Left hindlimb (tissue), 1 donor: ENCODE data around the gene ATP8B4.
"Not testable (repeated sequence)": the region's sequence is repeated elsewhere in the genome, so short reads cannot be mapped to it uniquely, and the experiment has no call there.

Experiments used
- DNase-seq: peaks from one replicate; pipeline ENCODE4 v3.0.0-alpha.2; 2018

Gene ATP8B4

DNA sequence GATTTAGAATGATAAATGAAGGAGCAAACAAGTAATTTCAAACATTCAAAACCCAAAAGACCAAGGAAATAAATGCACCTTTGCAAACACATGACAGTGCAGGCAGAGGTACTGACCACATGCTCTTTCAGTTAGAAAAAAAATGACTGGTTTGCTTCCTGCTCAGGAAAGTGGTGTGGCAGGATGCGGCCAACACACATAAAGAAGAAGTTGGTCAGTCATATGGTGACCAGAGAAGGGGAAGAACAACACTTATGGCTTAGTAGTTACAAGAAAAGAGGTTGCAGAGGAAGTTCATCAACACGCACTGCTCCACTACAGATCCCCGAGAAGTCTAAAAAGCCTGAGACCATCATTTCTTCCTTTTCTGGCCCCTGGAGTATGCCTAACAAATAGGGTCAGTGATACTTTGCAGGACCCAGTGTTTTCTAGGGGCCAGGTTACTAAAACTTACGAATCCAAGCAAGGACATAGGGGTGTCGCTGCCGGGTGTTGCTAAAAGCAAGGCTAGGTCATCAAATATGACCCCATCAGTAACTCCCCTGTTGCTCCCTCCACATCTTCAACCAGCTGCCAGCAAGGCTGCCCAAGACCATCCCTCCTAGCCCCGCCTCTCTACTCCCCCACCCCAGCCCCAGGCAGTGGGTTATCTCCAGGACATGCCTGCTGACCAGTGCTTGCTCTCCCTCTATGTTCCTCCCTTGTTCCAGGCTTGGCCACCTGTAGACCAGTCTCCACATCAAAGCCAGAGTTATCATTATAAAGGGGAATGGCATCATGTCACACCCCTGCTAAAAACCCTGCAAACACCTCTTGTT, 11.2 kb downstream of the ATP8B4 start:
- DNase-seq: no peak

GRCh38 chr15:50107157-50107556, 11.9 kb downstream of the ATP8B4 start:
- no peak for DNase-seq

DNA sequence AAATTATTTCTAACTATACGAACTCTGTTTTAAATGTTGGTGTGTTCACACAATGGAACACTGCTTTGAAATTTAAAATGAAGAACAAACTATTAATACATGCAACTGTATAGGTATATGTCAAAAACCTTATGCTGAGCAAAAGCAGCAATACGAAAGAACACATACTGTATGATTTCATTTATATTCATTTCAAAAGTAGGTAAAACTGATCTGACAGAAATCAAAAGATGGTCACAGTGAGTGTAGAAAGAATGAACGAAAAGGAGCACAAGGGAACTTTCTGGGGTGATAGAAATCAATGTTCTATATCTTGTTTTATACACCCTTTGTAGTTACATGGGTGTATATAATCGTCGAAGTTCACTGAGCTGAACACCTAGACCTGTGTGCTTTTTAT, 12.6 kb downstream of the ATP8B4 start:
- no peak for DNase-seq

DNA sequence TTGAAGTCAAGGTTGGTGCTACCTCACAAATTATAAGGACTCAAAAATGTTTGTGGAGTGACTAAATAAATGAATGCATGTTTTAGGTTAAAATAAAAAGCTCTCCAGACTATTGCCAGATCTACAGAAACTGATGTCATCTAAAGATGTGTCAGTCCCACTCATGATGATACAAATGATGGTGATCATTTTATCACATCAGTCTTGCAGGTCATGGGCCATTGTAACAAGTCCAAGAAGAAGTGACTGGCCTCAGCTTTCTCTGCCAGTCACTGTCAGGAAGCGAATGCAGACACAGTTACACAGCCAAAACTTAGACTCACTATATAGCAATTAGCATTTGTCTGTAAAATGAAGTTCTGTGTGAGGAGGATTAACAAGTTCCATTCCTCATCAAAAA, 18.5 kb downstream of the ATP8B4 start:
- DNase-seq: no peak

DNA sequence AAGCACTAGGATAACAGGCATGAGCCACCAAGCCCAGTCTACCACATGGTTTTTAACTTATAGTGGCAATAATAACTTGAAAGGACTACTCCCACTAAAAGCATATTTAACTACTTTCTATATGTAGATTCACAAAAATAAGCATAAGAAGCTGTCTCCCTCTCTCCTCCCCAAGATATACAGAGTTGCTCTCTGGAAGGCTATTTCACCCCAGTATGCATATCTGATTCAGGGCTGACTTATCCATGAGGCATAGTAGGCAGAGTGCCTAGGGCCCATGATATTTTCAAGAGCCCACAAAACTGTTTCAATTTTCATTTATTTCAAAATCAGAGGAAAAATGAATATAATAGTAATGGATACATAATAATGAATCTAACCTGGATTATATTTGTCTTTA, 20.5 kb downstream of the ATP8B4 start:
- DNase-seq: no peak

GRCh38 chr15:50095938-50096821, 22.9 kb downstream of the ATP8B4 start:
- DNase-seq: no peak

DNA sequence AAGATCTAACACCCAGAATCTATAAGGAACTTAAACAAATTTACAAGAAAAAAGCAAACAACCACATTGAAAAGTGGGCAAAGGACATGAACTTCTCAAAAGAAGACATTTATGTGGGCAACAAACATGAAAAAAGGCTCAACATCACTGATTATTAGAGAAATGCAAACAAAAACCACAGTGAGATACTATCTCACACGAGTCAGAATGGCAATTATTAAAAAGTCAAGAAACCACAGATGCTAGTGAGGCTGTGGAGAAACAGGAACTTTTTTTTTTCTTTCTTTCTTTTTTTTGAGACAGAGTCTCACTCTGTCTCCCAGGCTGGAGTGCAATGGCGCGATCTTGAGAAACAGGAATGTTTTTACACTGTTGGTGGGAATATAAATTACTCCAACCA, 29.6 kb downstream of the ATP8B4 start:
- DNase-seq: not testable (repeated sequence)

DNA sequence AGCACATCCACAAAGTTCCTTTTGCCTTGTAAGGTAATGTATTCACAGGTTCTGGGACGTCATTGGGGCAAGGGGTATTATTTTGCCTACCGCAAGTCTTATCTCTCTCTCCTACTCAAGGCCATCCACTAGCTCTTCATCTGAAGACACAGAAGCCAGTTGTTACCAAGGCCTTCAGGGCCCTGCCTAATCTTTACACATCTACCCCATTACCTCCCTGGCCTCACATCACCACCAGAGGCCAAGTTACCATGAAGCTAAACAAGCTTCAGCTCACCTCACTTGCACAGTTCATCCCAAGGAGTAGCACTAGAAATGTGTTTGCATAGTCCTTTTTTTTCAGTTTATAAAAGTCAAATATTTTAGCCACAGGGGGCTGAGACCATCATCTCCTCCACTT, 34.1 kb downstream of the ATP8B4 start:
- no peak for DNase-seq

- no peak for DNase-seq
Measured at GRCh38 chr15:50083424-50084025, 35.5 kb downstream of the ATP8B4 start.

DNA sequence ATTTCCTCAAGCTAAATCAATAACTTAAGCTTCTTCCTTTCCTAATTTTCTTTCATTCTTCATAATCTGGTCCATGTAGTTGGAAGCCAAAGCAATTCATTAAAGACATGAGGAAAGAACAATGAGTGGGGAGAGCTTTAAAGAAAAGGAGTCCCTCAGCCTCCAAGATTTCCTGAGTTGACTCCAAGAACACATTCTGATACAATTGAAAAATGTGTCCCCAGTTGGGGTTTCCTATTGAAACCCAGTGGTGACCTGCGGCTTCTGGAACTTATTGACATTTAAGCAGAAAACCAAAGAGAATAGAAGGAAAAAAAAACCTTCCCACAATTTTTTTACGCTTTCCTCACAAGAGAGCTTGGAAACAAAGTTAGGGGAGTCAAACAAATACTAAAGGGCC, 37.0 kb downstream of the ATP8B4 start:
- no peak for DNase-seq

- no peak for DNase-seq
Measured at GRCh38 chr15:50077651-50078050, 41.4 kb downstream of the ATP8B4 start.

- DNase-seq: no peak
Measured at GRCh38 chr15:50077176-50077575, 41.9 kb downstream of the ATP8B4 start.

DNA sequence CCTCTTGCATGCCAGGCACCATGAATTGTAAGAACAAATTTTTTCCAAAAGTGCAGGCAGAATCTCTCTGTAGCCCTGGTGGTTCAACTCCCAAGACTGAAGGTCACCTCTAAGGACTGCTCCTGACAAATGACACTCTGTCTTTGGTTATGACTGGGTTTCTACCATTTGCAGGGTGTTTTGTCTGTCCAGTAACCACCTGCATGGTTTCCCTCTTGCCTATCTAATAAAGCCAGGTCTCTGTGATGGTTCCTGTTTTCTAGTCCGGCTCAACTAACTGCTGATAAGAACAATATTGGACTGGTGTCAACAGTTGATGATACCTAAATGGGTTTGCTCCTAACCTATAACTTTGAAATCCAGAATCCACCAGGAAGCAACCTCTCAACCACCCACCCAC, 43.7 kb downstream of the ATP8B4 start:
- no peak for DNase-seq

- DNase-seq: no peak
Measured at GRCh38 chr15:50071551-50072258, 47.3 kb downstream of the ATP8B4 start.

DNA sequence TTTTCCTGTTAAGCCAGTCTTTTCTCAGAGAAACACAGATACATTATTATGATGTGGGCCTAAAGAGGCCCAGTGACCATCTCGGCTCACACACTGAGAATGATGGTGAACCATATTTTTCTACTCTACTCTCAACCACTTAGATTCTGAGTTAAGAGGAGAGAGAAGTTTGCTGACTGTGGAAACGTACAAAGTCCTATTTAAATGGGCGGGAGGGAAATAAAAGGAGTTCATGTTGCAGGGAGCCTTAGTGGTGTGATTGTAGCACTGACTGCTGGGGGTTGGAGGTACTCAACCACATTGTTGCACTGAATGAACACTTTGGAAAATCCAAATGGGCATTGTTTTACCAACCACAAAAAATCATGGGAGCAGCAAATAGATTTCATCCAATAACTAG, 51.0 kb downstream of the ATP8B4 start:
- no peak for DNase-seq

DNA sequence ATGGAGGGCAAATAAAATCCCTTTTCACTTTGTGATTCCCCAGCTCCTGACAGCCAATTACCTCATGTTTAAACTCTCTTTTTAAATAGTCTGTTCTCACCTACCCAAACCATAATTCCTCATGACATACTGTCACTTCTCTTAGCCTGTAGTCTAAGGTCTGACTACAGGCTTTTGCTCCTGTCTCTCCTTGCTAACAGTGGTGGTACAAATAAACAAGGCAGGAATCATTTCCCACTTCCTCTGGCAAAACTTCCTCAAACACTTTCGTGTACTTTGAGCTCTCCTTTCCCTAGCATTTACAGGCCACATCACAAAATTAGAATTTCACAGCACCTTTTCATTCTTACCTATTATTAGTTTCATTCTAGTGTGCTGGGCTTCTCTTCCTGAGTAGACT, 51.8 kb downstream of the ATP8B4 start:
- DNase-seq: no peak

DNA sequence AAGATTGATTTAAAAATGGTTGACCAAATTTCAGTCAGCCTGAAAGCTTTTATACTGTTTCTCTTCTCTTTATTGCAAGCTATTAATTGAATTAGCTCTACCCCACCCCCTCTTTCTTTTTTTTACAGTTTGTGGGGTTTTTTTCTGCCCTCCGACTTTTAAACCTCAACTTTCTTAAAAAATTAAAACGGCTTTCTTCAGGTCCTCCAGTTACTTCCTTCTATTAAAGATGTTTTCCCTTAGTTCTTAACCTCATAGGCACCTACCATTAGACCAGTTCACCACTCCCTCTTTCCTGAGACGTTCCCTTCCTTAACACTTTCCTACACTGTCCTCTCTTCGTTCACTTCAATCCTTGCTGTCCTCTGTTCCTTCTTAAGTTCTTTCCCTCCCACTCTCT, 52.4 kb downstream of the ATP8B4 start:
- no peak for DNase-seq

DNA sequence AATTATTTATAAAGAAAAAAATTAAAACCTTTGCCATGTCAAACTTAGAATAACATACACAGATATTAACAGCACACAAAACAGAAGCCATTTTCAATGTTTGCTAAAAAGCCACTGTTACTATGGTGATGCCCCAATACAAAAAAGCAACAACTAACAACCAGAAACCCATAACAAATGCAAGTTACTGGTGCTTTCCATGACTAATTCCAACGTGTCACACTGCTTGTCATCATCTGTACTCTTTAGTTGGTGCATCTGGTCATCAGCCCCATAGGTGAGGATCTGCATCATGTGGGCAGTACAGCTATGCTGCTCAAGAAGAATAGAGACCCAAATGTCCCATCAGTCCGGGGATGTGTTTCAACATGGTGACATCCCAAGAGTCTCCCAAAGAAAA, 52.8 kb downstream of the ATP8B4 start:
- no peak for DNase-seq

GRCh38 chr15:50065279-50065678, 53.8 kb downstream of the ATP8B4 start:
- DNase-seq: no peak

DNA sequence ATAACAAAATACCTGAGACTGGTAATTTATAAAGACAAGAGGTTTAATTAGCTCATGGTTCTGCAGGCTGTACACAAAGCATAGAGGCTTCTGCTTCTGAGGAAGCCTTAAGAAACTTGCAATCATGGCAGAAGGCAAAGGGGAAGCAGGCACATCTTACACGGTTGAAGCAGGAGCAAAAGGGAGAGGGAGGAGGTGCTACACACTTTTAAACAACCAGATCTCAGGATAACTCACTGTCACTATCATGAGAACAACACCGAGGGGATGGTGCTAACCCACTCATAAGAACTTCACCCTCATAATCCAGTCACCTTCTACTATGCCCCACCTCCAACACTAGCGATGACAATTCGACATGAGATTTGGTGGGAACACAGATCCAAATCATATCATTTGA, 54.4 kb downstream of the ATP8B4 start:
- DNase-seq: no peak

- no peak for DNase-seq
Measured at GRCh38 chr15:50063226-50063625, 55.8 kb downstream of the ATP8B4 start.

GRCh38 chr15:50061503-50061902, 57.5 kb downstream of the ATP8B4 start:
- no peak for DNase-seq

DNA sequence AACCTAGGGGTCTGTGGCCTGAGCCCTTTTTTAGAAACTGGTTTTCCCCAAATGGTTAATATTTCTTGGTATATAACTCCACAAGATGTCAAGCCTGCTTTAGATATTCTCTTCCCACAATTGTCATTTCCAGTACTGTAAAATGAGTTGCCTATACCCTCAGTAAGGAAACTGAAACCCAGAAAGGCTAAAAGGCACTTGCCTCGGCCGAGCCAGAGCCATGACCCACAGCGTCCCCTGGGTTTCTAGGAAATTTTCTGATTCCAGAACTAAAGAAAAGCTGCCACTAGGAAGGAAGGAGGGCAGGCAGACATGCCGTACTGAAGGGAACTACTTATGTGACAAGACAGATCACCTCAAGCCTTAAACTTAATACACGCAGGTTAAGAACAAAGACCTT, 59.1 kb downstream of the ATP8B4 start:
- no peak for DNase-seq
